HG02938 (cell line): Measurements from ENCODE around the gene CCR5AS.
"Not testable (repeated sequence)": the region's sequence is repeated elsewhere in the genome, so short reads cannot be mapped to it uniquely, and the experiment has no call there.

ENCODE experiments used
- ATAC-seq: cut with Tn5 transposase; IDR thresholded peaks from one replicate; pipeline ENCODE4 v1.9.1; 2021; ENCODE audit warnings: mild to moderate bottlenecking, moderate library complexity; ENCODE audit not compliant: unreplicated experiment

Gene CCR5AS

GRCh38 chr3:46406443-46406787 lies 451 bp downstream of the CCR5AS start:
- ATAC-seq = no peak

- ATAC-seq = no peak
Observed at GRCh38 chr3:46405301-46406019, 1.4 kb downstream of the CCR5AS start.

- ATAC-seq = not testable (repeated sequence)
Observed at GRCh38 chr3:46402902-46403301, 4.0 kb downstream of the CCR5AS start.

GRCh38 chr3:46401579-46401978 lies 5.3 kb downstream of the CCR5AS start:
- no peak for ATAC-seq

GRCh38 chr3:46400846-46401245 lies 6.0 kb downstream of the CCR5AS start:
- no peak for ATAC-seq

GRCh38 chr3:46400000-46400734 lies 6.7 kb downstream of the CCR5AS start:
- no peak for ATAC-seq

- no peak for ATAC-seq
Observed at GRCh38 chr3:46399557-46399956, 7.3 kb downstream of the CCR5AS start.

- ATAC-seq = no peak
Observed at GRCh38 chr3:46399098-46399497, 7.8 kb downstream of the CCR5AS start.

GRCh38 chr3:46398186-46398955 lies 8.5 kb downstream of the CCR5AS start:
- no peak for ATAC-seq

GRCh38 chr3:46397111-46397510 lies 9.8 kb downstream of the CCR5AS start:
- ATAC-seq = no peak

- ATAC-seq = no peak
Observed at GRCh38 chr3:46395766-46396530, 10.9 kb downstream of the CCR5AS start.

- ATAC-seq = no peak
Observed at GRCh38 chr3:46395210-46395661, 11.6 kb downstream of the CCR5AS start.

GRCh38 chr3:46393554-46394434 lies 13.1 kb downstream of the CCR5AS start:
- no peak for ATAC-seq

- no peak for ATAC-seq
Observed at GRCh38 chr3:46393011-46393410, 13.9 kb downstream of the CCR5AS start.

GRCh38 chr3:46391526-46391925 lies 15.3 kb downstream of the CCR5AS start:
- not testable (repeated sequence) for ATAC-seq

GRCh38 chr3:46389306-46389705 lies 17.6 kb downstream of the CCR5AS start:
- no peak for ATAC-seq

GRCh38 chr3:46388847-46389246 lies 18.0 kb downstream of the CCR5AS start:
- ATAC-seq = not testable (repeated sequence)

GRCh38 chr3:46386205-46386604 lies 20.7 kb downstream of the CCR5AS start:
- ATAC-seq = no peak

GRCh38 chr3:46383951-46384330 lies 22.9 kb downstream of the CCR5AS start:
- ATAC-seq = no peak
